Right lobe of liver (tissue), 6 donors: ENCODE measurements around the gene CREB3. TPM values are rescaled to one million over a fixed set of nuclear protein-coding genes. Genes with fewer than 3 reads are reported as not detected.

Experiments
- ATAC-seq, 4 donors: fragments of 200-7000 bp; cut with Tn5 transposase; one replicate each; pipeline ENCODE4 v1.9.1; 2020; ENCODE audit warnings: mild to moderate bottlenecking in 4 of 4, moderate library complexity in 4 of 4
- DNase-seq, 3 donors: peaks; one replicate each; pipeline ENCODE4 v3.0.0-alpha.2; 2020
- H3K27ac ChIP-seq, 3 donors: fragments of 200-600 bp; one replicate each; pipeline ENCODE4 v1.8.0; 2022
- H3K27me3 ChIP-seq, 2 donors: fragments of 200-600 bp; one replicate each; pipeline ENCODE4 v1.8.0; 2022
- H3K36me3 ChIP-seq, 4 donors: fragments of 200-600 bp; sonication (generic) in 1 of 4; one replicate each; pipeline versions ENCODE4 v1.5.1 to v1.8.0; 2017 to 2022; ENCODE audit warnings: control low read depth in 1 of 4
- H3K4me1 ChIP-seq, 4 donors: fragments of 200-600 bp; sonication (generic) in 1 of 4; one replicate each; pipeline versions ENCODE4 v1.5.1 to v1.8.0; 2017 to 2022; ENCODE audit warnings: control low read depth in 1 of 4
- H3K4me3 ChIP-seq, 3 donors: fragments of 200-600 bp; one replicate each; pipeline ENCODE4 v1.8.0; 2022
- H3K9me3 ChIP-seq, 4 donors: fragments of 200-600 bp; sonication (generic) in 1 of 4; one replicate each; pipeline versions ENCODE4 v1.5.1 to v1.8.0; 2017 to 2022; ENCODE audit warnings: control low read depth in 1 of 4
- CTCF ChIP-seq, 4 donors: fragments of 200-600 bp in 3 of 4; fragments of 450-650 bp in 1 of 4; IDR thresholded peaks; one replicate each; pipeline versions ENCODE4 v1.5.1 to v1.8.0; 2016 to 2022; ENCODE audit warnings: antibody characterized with exemption in 4 of 4, mild to moderate bottlenecking in 2 of 4
- POLR2A ChIP-seq: fragments of 450-650 bp; IDR thresholded peaks from one replicate; pipeline ENCODE4 v1.6.1; 2017; ENCODE audit warnings: antibody characterized with exemption, mild to moderate bottlenecking
- WGBS: methylation state at CpG from one replicate; pipeline ENCODE4 v1.1.6; 2018; ENCODE audit warnings: low coverage, low lambda C conversion rate; ENCODE audit not compliant: insufficient coverage; ENCODE audit errors: missing lambda C conversion rate; 5-methylcytosine and 5-hydroxymethylcytosine counted together
- intact Hi-C, 2 donors: fragments of 100-400 bp; cut with DNase I; formaldehyde crosslinking; loops; one replicate each; pipeline versions ENCODE4 v1.11.2 to v1.14.1; 2022
- total RNA-seq, 6 experiments: library from RNA; depleted of rRNA in 2 of 6; stranded (reverse); fragments of >200 nt in 2 of 6; fragmentation: NEBNext Ultra II Directional in 3 of 6; extraction: Animal tissue kit (Norgen Biotek cat#: 25700) in 3 of 6; gene quantifications; one replicate each; pipeline versions ENCODE4 v1.1.0 to v1.2.4, GENCODE V29; 2016 to 2023
- donor health status: DM: no; HTN: yes; CAD: no.
- donor health status: DM: no; HTN: no; CAD: no.
- donor health status: DM: no; HTN: no; CAD: no.
- donor health status: DM: no; HTN: yes; CAD: no.
- donor health status: DM: no; HTN: yes; CAD: no.

The CREB3 gene
- total RNA-seq, 6 experiments from 2014 or later: 12.1 to 35.2 (median 17.8) TPM

- WGBS: 15% methylated on average over 3 of the region's 3 CpGs
- H3K36me3 ChIP-seq: peaks cover 7 to 45% (median 21%) of the 10 kb centered on the region in 4 donors
- H3K27me3 ChIP-seq: no peaks in the 10 kb centered on the region
- ATAC-seq (peak; percentile 46 to 56 (median 48)), DNase-seq (peak in 1 of 3 donors; percentile 68)
- TF ChIP-seq POLR2A: no peak
- TF ChIP-seq CTCF (IDR thresholded peaks at IDR 0.05): no peak
- H3K27ac ChIP-seq: peak overlapping the region in 1 of 3 donors; percentile 85
- H3K4me1 ChIP-seq: peaks cover 0 to 33% (median 15%) of the 10 kb centered on the region in 4 donors
- no peaks in the 10 kb centered on the region for H3K9me3 ChIP-seq
- intact Hi-C loops: no loop called here
- H3K4me3 ChIP-seq: peak overlapping the region; percentile 78 to 83 (median 82)
Measured at GRCh38 chr9:35746583-35746982, 14.1 kb downstream of the CREB3 start.

GRCh38 chr9:35748242-35748857 lies 15.9 kb downstream of the CREB3 start:
- H3K27ac ChIP-seq: peak overlapping the region; percentile 68 to 87 (median 85)
- H3K9me3 ChIP-seq: no peaks in the 10 kb centered on the region
- peak overlapping the region; percentile 78 to 83 (median 82) for H3K4me3 ChIP-seq
- no peak for DNase-seq
- peaks cover 0 to 33% (median 15%) of the 10 kb centered on the region in 4 donors for H3K4me1 ChIP-seq
- ATAC-seq: peak in 1 of 4 donors; percentile 0
- H3K27me3 ChIP-seq: no peaks in the 10 kb centered on the region
- TF ChIP-seq CTCF (IDR thresholded peaks at IDR 0.05): no peak
- TF ChIP-seq POLR2A: no peak
- WGBS: 0% methylated on average over 9 of the region's 24 CpGs
- intact Hi-C loops: no loop called here
- H3K36me3 ChIP-seq: peaks cover 4 to 47% (median 23%) of the 10 kb centered on the region in 4 donors

- TF ChIP-seq POLR2A: peak; percentile 87
- TF ChIP-seq CTCF (IDR thresholded peaks at IDR 0.05): no peak
- intact Hi-C loops: no loop called here
- Histone ChIP-seq H3K9me3 (no peaks in the 10 kb centered on the region), H3K4me3 (peak within 1 kb of the TSS; percentile 78 to 83 (median 82)), H3K36me3 (peaks cover under 1 to 46% (median 20%) of the 10 kb centered on the region in 4 donors), H3K27me3 (no peaks in the 10 kb centered on the region), H3K4me1 (peaks cover 0 to 33% (median 15%) of the 10 kb centered on the region in 4 donors), H3K27ac (peak within 1 kb of the TSS; percentile 68 to 87 (median 85))
- ATAC-seq: peak; percentile 84 to 94 (median 89)
- DNase-seq: peak; percentile 93 to 94 (median 94)
- 2% methylated on average over 13 of the region's 69 CpGs for WGBS
Measured at GRCh38 chr9:35748858-35749514, 16.5 kb downstream of the CREB3 start, which contains the start of the genes GBA2 and RGP1. Gene GBA2 (minus strand): TSS chr9:35749228. CDS start chr9:35748704, 524 bp downstream. Gene RGP1 (plus strand): TSS chr9:35749287. CDS start chr9:35749756, 469 bp downstream.

- H3K36me3 ChIP-seq: peaks cover 0 to 39% (median 15%) of the 10 kb centered on the region in 4 donors
- H3K27ac ChIP-seq: peak overlapping the region; percentile 68 to 87 (median 85)
- no peak for TF ChIP-seq CTCF (IDR thresholded peaks at IDR 0.05)
- no peak for TF ChIP-seq POLR2A
- H3K27me3 ChIP-seq: no peaks in the 10 kb centered on the region
- H3K9me3 ChIP-seq: no peaks in the 10 kb centered on the region
- 0% methylated on average over 13 of the region's 19 CpGs for WGBS
- DNase-seq: peak; percentile 50 to 65 (median 59)
- intact Hi-C loops: no loop called here
- H3K4me1 ChIP-seq: peaks cover 0 to 33% (median 15%) of the 10 kb centered on the region in 4 donors
- peak overlapping the region; percentile 78 to 83 (median 82) for H3K4me3 ChIP-seq
- ATAC-seq: peak; percentile 23 to 35 (median 30)
Measured at GRCh38 chr9:35749515-35750255, 17.2 kb downstream of the CREB3 start.
